ENCODE measurements around the gene SYNE1.
"Not testable (repeated sequence)": the region's sequence is repeated elsewhere in the genome, so short reads cannot be mapped to it uniquely, and the experiment has no call there.

SYNE1 gene

GRCh38 chr6:152673236-152673635, 36.1 kb upstream of the SYNE1 start:
- TF ChIP-seq, protein P1, sequence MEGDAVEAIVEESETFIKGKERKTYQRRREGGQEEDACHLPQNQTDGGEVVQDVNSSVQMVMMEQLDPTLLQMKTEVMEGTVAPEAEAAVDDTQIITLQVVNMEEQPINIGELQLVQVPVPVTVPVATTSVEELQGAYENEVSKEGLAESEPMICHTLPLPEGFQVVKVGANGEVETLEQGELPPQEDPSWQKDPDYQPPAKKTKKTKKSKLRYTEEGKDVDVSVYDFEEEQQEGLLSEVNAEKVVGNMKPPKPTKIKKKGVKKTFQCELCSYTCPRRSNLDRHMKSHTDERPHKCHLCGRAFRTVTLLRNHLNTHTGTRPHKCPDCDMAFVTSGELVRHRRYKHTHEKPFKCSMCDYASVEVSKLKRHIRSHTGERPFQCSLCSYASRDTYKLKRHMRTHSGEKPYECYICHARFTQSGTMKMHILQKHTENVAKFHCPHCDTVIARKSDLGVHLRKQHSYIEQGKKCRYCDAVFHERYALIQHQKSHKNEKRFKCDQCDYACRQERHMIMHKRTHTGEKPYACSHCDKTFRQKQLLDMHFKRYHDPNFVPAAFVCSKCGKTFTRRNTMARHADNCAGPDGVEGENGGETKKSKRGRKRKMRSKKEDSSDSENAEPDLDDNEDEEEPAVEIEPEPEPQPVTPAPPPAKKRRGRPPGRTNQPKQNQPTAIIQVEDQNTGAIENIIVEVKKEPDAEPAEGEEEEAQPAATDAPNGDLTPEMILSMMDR (IDR thresholded peaks at IDR 0.05; ENCODE audit: borderline replicate concordance, insufficient read depth, low read depth, low read length), result no peak
- H3K4me3 ChIP-seq (ENCODE audit: low read depth, low read length), result no peak overlapping the region

DNA sequence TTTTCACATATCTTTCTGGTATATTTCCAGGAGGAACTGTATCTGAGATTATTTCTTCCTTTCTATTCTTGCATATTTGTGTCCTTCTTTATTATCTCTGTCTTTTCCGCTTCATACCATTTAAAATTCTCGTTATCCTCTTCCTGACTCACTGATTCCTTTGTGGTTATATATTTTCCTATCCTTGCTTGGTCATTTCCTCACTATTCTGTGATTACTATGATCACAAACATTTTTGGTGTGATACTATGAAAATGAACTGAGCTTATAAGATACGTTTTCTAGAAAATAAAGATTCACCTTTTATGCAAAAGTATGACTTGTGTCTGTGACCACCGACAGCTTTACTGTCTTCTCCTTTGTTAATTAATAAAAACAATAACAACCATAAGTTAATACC, 34.0 kb upstream of the SYNE1 start:
- no peak overlapping the region for H3K4me3 ChIP-seq (ENCODE audit: low read depth, low read length)
- TF ChIP-seq, protein P1 (IDR thresholded peaks at IDR 0.05; ENCODE audit: borderline replicate concordance, insufficient read depth, low read depth, low read length), result no peak

DNA sequence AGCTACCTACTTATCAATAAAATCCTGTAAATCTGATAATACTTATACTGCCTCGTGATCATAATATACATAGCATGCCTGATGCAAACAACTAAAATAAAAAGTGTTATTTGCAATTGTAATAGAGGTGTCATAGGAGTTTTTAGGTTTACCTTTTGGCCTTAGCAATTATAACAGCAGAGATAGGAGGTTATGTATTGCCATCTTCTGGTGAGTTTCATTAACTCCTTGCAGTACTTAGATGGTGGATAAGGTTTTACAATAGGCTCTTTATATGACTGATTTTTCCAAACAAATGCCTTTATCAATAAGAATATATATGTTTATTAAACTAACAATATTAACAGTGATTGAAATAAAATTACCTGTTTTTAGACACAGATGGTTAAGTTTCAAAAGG, 32.7 kb upstream of the SYNE1 start:
- TF ChIP-seq, protein P1 (IDR thresholded peaks at IDR 0.05; ENCODE audit: borderline replicate concordance, insufficient read depth, low read depth, low read length), result no peak
- H3K4me3 ChIP-seq (ENCODE audit: low read depth, low read length), result no peak overlapping the region

GRCh38 chr6:152661776-152662175, 24.6 kb upstream of the SYNE1 start:
- TF ChIP-seq, protein P1 (IDR thresholded peaks at IDR 0.05; ENCODE audit: borderline replicate concordance, insufficient read depth, low read depth, low read length), result no peak
- no peak overlapping the region for H3K4me3 ChIP-seq (ENCODE audit: low read depth, low read length)

DNA sequence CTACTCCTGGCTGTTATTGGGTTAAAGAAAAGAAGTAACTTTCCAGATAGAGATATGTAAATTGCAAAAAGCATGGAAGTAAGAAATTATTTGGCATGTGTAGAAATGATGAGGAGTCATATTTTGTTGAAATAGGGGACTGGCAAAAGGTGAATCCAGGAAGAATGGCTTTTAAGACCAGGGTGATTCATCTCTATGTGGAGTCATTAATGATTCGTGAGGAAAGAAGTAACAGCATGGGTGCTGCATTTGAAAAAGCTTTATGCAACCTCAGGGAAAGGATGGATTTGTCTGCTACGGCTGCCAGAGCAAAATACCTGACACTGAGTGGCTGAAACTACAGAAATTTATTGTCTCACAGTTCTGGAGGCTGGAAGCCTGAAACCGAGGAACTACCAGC, 14.8 kb upstream of the SYNE1 start:
- no peak overlapping the region for H3K4me3 ChIP-seq (ENCODE audit: low read depth, low read length)
- TF ChIP-seq, protein P1 (IDR thresholded peaks at IDR 0.05; ENCODE audit: borderline replicate concordance, insufficient read depth, low read depth, low read length), result no peak

GRCh38 chr6:152648105-152648504, 10.9 kb upstream of the SYNE1 start:
- H3K4me3 ChIP-seq (ENCODE audit: low read depth, low read length), result no peak overlapping the region
- TF ChIP-seq, protein P1 (IDR thresholded peaks at IDR 0.05; ENCODE audit: borderline replicate concordance, insufficient read depth, low read depth, low read length), result no peak

DNA sequence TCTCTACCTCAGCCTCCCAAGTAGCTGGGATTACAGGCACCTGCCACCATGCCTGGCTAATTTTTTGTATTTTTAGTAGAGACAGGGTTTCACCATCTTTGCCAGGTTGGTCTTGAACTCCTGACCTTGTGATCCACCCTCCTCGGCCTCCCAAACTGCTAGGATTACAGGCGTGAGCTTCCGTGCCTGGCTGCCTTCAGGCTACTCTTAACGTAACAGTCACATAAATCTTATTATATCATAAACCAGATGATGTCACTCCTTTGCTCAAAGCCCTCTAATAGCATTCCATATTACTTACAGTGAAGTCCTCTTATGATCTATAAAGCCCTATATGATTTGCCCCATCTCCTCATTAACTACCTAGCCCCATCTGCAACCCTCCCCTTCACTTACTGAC, 9.6 kb upstream of the SYNE1 start:
- not testable (repeated sequence) for H3K4me3 ChIP-seq (ENCODE audit: low read depth, low read length)
